GM19099 (cell line): ENCODE results near the gene ITPR1.

ENCODE experiments used
- POLR2A ChIP-seq: IDR thresholded peaks from 3 replicates; pipeline ENCODE4 v1.6.1; 2011; ENCODE audit warnings: low read depth; ENCODE audit not compliant: insufficient read length; ENCODE audit errors: extremely low read depth

Gene ITPR1

DNA sequence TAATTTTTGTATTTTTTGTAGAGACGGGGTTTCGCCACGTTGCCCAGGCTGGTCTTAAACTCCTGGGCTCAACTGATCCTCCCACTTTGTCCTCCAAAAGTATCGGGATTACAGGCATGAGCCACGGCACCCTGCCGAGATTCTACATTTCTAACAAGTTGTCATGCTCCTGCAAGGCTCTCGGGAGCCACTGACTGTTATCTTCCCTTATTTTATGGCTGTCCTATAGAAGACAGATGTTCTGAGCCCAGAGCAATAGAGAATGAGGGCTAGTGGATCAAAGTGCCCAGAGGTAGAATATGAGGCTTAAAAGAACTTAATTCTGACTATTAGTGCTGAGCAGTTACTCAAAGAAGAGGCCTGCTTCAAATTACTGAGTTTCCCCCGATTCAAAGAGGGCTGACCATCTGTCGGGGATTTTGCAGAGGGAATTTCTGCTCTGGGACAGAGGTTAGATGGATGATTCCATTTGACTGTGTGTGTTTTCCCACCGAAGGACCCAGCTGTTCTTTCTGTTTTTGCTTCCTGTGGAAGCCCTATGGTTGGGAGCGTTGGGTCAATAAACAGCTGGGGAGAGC is 39.5 kb downstream of the ITPR1 start:
- no peak for TF ChIP-seq POLR2A

GRCh38 chr3:4533489-4534443 is 40.6 kb downstream of the ITPR1 start:
- no peak for TF ChIP-seq POLR2A

DNA sequence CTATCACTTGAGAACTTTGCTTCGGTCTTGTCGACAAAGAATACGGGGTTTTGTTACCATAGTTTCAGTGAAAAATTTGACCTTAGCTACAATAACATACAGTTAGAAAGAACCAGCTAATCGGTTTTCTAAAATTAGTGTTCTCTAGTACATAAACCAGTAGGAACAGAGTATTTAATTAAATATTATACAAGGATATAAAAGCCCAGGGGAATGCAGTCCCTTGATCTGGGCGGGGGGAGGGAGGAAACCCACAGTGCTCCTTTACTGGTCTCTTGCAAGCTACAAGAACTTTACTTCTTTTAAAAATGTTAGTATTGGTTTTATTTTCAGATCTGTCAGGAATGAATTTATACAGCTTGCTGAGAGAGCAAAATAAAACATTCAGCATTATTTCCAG is 41.8 kb downstream of the ITPR1 start:
- TF ChIP-seq POLR2A: no peak

- no peak for TF ChIP-seq POLR2A
Measured at GRCh38 chr3:4536260-4536659, 43.1 kb downstream of the ITPR1 start.

- TF ChIP-seq POLR2A: no peak
Measured at GRCh38 chr3:4540267-4540666, 47.1 kb downstream of the ITPR1 start.

- TF ChIP-seq POLR2A: no peak
Measured at GRCh38 chr3:4543110-4543509, 50.0 kb downstream of the ITPR1 start.

DNA sequence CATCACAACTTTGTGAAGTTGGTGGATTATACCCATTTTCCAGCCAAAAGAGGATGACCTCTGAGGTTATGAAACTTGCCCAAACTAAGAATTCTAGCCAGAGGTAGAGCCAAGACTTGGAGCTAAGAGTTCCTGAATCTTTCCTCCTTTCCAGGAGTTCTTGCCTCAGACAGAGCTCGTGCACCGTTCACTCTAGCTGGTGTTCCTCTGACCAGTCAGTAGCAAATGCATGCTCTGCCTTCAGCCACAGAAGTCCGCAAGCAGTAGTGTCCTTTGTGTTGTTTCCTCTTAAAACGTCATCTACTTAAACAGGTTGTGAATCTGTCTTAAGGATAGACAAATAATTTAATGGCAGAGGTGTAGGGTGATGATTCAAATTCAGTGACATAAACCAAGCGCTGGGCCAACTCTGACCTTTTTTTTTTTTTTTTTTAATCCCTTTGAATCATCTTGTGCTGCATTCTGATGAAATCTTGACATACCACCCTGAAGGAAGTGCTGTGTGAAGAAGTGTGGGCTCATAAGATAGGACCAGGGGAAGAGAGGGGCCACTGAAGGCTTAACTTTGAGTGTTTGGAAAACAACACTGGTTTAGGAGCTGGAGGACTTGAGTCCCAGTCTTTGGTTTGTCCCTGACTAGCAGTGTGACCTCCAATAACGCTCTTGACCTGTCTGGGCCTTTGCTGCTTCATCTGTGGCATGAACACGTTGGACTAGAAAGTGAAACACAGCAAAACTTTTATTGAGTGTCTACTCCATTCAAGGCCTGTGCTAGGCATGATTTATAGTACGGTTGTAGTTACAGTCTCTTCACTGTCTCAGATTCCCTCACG is 53.4 kb downstream of the ITPR1 start:
- no peak for TF ChIP-seq POLR2A

- no peak for TF ChIP-seq POLR2A
Measured at GRCh38 chr3:4547799-4548198, 54.7 kb downstream of the ITPR1 start.

DNA sequence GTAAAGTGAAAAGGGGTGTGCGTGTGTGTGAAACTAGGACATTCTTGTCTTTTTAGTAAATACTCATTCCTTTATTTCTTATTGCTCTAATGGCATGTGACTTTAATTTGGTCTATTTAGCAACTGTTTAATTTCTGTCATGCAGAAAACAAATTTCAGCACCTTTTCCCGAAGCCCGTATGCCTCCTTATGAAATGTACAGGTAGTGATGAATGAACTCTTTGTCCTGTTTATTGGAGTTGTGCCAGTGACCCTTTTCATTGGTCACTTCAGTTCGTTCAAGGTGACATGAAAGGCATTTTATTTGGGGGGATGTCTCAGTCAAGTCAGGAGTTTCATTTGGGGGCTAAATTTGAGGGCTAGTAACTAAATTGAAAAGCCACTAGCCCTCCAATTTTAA is 55.2 kb downstream of the ITPR1 start:
- no peak for TF ChIP-seq POLR2A

- TF ChIP-seq POLR2A: no peak
Measured at GRCh38 chr3:4548780-4549179, 55.6 kb downstream of the ITPR1 start.

DNA sequence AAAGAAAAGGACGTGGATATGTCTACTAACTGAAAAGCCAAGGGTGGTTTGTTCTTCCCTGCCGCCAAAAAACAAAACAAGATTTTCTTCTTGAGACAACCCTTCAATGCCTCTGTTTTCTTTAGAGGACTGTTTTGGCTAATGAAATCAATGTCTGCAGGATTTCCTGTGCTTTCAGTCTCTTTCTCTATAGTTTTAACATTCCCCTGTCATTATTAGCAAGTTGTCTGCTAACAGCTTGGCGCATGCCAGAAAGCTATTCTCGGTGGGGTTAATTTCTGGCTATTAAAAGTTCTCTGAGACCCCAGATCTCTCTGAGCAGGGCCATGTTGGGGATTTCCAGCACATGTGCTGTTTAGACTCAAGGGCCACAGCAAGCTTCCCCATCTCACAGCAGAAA is 56.7 kb downstream of the ITPR1 start:
- no peak for TF ChIP-seq POLR2A

DNA sequence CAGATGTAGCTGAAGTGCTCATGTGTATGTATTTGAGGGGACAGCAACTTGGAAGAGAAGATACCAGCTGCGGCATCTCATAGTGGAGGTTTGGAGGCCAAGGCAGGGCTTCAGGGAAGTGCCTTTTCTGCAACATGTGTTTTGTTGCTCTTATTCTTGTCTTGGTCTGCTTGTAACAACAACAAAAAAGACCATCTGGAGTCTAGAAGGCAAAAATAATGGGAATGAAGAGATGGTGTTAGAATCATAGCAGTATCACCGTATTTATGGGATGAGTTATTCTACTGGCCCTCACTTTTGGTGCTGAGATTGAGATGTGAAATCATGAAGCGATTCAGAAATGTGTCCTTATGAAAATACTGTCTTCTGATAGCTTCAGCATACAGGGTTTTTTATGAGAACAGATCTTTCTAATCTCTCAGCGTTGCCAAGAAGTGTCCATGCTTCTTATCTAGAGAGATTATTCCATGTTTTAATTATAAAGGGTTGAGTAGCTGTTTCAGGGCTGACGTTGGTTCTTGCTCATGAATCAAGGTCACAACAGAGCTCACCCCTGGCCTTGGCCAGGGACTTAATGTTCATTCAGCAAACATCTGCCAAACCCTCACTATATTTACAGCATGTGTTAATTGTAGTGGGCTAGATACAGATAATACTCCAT is 58.0 kb downstream of the ITPR1 start:
- TF ChIP-seq POLR2A: no peak

GRCh38 chr3:4551794-4552442 is 58.8 kb downstream of the ITPR1 start:
- TF ChIP-seq POLR2A: no peak

- no peak for TF ChIP-seq POLR2A
Measured at GRCh38 chr3:4552811-4553210, 59.7 kb downstream of the ITPR1 start.

DNA sequence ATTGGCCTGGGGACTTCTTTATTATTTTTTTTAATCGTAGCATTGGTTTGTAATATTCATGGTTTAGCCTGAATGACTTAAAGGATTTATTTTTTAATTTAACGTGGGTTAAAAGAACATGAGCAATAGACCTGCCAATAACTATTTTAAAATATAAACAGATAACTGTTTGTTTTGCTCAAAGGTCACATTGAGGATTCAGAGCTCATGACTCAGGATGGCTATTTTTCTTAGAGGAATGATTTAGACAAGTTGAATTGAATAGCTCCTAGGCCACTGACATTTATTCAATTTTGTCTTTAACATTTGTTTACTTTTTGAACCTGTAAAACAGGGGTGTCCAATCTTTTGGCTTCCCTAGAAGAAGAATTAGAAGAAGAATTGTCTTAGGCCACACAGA is 68.5 kb downstream of the ITPR1 start:
- no peak for TF ChIP-seq POLR2A

DNA sequence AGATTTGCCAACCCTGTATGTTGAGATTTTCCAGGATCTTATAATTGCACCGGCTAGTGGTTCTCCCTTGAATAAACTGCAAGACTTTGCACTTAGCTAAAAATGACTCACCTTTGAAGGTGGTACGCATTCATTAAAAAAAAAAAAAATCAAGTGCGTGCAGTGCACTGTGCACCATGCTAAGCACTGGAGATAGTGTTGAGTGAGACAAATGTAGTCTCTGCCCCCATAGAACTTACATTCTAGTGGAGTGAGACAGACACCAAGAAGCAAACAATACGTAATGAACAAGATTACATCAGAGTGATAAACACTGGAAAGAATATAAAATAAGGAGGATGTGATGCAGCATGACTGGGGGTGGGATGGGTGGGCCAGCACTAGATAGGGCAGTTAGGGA is 69.4 kb downstream of the ITPR1 start:
- TF ChIP-seq POLR2A: no peak
